Measurements from ENCODE around the gene POP4.

DNA sequence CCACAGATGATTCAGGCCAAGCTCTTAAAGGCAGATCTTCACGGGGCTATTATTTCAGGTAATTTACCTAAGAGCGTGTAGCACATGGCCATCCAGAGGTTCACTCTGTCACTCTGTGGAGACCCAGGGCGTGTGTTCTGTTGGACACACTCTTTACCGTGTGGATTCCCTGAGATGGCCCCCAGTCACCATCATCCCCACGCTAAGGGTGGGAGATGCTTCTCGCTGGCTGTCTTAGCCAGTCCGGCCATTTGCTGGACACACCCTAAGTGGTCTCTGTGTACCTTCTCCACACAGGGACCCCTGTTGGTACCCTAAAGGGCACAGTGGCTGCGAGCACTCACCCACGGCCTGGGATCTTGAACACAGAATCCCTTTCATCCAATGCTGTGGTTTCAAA lies 6.0 kb downstream of the POP4 start:
- TF ChIP-seq, protein P1, sequence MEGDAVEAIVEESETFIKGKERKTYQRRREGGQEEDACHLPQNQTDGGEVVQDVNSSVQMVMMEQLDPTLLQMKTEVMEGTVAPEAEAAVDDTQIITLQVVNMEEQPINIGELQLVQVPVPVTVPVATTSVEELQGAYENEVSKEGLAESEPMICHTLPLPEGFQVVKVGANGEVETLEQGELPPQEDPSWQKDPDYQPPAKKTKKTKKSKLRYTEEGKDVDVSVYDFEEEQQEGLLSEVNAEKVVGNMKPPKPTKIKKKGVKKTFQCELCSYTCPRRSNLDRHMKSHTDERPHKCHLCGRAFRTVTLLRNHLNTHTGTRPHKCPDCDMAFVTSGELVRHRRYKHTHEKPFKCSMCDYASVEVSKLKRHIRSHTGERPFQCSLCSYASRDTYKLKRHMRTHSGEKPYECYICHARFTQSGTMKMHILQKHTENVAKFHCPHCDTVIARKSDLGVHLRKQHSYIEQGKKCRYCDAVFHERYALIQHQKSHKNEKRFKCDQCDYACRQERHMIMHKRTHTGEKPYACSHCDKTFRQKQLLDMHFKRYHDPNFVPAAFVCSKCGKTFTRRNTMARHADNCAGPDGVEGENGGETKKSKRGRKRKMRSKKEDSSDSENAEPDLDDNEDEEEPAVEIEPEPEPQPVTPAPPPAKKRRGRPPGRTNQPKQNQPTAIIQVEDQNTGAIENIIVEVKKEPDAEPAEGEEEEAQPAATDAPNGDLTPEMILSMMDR (IDR thresholded peaks at IDR 0.05): no peak
- no peak for TF ChIP-seq EP300 (IDR thresholded peaks at IDR 0.05)
- TF ChIP-seq POLR2A (IDR thresholded peaks at IDR 0.05; ENCODE audit: low read depth): no peak

Measured in esophagus muscularis mucosa (tissue), 4 donors.